Stimulated activated CD4-positive, alpha-beta T cell treated with anti-CD3 and anti-CD28 coated beads, Interleukin-12 subunit alpha, Interleukin-12 subunit beta, amount 100 ng/mL, for 24 hours (primary cell): ENCODE data around the gene PKD1.
A peak's percentile ranks its signal among the peaks of the same experiment; 100 is the strongest.

Source experiments
- DNase-seq, 2 experiments: peaks; one replicate each; pipeline ENCODE4 v3.0.0-alpha.2; 2020; ENCODE audit warnings: low read depth in 2 of 2

The PKD1 gene

GRCh38 chr16:2048116-2048543 is 87.6 kb downstream of the PKD1 start:
- no peak for DNase-seq

DNA sequence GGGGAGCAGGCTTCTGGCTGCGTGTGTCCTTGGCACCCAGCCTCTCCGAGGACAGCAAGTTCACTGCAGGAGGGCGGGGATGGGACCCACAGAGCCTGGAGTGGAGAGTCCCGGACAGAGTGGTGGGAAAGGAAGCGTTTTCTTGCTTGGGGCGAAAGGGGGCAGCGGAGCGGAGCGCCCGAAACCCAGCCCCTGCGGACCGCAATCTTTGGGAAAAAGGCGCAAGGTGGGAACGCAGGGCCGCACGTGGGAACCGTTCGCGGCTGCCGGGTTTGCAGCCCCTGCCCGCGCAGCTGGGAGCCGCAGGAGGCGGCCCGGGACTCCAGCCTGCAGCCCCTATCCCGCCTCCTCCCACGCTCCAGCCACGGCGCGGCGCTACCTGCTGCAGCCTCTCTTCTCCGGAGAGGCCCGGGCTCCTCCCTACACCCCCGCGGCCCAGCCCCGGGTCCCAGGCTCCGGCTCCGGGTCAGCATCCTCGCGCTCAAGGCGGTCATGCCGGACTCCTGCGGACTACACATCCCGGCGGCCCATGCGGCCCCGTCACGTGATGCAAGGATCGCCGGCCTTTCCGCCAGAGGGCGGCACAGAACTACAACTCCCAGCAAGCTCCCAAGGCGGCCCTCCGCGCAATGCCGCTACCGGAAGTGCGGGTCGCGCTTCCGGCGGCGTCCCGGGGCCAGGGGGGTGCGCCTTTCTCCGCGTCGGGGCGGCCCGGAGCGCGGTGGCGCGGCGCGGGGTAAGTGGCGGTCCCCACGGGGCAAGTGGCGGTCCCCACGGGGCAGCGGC is 88.2 kb downstream of the PKD1 start, which contains the start of the genes NTHL1 and TSC2:
TSS of gene NTHL1 (minus strand) at position 505 of the 786 bp plus-strand sequence. CDS start at position 494, 11 bp downstream.
TSS of gene TSC2 (plus strand) at position 656 of the 786 bp plus-strand sequence. CDS start 631 bp downstream, outside the sequence.
- peak; percentile 87 to 94 for DNase-seq

DNA sequence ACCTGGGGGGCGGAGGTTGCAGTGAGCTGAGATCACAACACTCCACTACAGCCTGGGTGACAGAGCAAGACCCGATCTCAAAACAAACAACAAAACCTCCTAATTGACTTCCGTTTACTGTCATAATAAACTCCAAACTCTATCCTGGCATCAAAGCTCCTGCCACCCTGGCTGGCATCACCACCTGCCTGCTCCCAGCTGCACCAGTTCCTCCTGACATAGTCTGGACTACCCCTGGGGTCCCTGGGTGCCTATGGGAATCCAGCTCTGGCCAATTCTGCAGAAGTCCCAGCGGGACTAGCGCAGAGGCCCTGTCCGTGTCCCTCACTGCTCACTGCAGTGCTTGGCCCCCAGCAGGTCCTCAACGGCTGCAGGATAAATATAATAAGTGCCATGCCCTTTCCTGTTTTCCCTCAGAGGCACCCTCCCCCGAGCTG is 88.8 kb downstream of the PKD1 start:
- no peak for DNase-seq

- DNase-seq: no peak
These were observed 89.5 kb downstream of the PKD1 start for GRCh38 chr16:2045965-2046892.

- DNase-seq: no peak
These were observed 91.2 kb downstream of the PKD1 start for GRCh38 chr16:2044541-2044940.

GRCh38 chr16:2043667-2044451 is 91.8 kb downstream of the PKD1 start:
- no peak for DNase-seq

GRCh38 chr16:2042986-2043666 is 92.6 kb downstream of the PKD1 start:
- DNase-seq: no peak

DNA sequence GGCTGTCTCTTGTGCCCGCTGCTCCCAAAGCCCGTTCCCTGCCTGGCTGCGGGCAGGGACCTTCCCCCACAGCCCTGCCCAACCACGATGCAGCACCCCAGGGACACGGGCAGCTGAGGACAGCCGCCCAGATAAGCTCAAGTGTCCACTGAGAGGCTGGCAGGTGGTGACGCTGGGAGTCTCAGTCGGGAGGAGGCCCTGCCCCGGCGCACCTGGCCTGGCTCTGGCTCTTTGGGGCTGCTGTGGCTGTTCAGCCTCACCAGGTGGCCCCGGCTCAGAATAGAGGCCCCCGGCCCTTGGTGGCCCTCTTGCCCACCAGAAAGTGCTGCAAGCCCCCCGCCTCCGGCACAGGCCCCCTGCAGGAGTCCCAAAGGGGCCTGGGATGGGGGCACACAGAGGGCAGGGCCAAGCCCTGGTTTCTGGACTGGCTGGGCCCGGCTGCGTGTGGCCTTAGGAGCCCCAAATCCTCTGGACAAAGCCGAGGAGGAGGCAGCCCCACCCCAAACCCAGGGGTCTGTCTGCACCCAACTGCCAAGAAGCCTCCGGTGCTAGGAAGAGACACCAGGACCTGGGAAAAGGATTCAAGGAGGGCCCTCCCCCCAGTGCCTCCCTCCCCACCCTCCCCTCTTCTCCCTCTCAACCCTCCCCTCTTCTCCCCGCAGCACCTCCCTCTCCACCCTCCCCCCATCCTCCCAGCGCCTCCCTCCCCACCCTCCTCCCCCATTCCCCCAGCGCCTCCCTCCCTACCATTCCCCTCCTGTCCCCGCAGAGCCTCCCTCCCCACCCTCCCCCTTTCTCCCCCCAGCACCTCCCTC is 93.3 kb downstream of the PKD1 start:
- no peak for DNase-seq

GRCh38 chr16:2040787-2041522 is 94.7 kb downstream of the PKD1 start:
- no peak for DNase-seq

DNA sequence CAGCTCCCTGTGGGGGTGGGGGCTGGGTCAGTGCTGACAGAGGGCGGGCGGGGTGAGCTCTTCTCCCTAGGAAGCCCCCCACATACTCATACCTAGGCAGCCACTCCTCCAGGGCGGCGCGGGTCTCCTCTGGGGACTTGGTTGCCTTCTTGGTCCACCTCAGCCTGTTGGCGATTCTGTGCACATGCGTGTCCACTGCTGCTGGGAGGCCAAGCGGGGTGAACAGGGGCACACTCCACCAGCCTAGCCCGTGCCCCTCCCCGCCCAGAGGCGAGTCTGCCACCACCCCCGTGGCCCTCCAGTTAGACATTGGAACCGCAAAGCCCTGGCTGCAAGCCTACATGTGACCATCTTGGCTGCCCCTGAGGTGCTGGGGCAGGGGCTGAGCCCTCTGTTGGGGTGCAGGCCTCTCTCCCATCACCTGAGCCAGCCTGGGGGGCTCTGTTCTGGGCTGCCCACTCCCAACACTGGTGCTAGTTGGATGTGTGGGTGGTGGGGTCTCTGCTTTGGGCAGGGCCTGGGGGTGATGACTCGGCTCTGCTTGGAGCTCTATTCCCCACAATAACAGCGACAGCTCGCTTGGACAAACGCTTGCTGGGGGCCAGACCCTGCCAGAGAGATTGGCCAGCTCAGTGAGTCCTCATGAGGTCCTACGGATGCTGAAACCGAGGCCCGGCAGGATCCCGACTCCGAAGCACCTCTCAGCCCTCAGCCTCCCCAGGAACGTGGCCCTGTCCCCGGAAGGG is 95.5 kb downstream of the PKD1 start:
- no peak for DNase-seq

DNA sequence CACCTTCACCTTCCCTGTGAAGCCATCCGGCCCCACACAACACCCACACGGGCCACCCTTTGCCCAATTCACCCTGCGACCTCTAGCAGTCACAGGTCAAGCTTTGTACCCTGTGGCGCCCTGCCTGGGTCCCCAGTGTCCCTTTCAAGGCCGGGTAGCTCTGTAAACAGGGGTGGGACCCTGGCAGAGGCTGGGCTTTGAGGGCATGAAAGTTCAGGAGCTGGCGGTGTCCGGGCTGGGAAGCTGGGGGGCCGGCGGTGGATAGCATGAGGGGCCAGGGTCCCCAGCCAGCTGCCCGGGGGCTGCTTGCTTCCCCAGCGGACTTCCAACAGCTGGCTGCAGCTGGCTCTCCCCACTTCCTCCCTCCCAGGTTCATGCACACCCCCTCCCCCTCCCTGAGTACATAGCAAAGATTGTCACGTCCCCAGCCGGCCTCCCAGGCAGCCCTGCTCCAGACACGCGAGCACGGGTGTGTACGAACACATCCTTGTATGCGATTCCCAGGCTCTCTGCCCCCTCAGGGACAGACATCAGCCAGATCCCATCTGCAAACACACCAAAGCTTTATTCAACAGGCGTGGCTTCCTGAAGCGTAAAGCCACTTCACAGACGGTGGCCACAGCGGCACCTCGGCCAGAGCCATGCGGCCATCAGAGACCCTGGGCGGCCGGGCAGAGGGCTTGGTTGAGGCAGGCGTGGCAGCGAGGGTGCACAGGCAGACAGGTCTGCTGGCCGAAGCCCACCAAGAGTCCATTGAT is 96.2 kb downstream of the PKD1 start:
- DNase-seq: no peak
